GM19463 (cell line): ENCODE results near the gene SLC30A3.
A peak's percentile ranks its signal among the peaks of the same experiment; 100 is the strongest.

Experiments
- ATAC-seq: cut with Tn5 transposase; IDR thresholded peaks from one replicate; pipeline ENCODE4 v1.9.1; 2021; ENCODE audit warnings: mild to moderate bottlenecking, moderate library complexity; ENCODE audit not compliant: unreplicated experiment

SLC30A3 gene

GRCh38 chr2:27236626-27237025 is 26.2 kb downstream of the SLC30A3 start:
- no peak for ATAC-seq

GRCh38 chr2:27236136-27236535 is 26.7 kb downstream of the SLC30A3 start:
- no peak for ATAC-seq

- no peak for ATAC-seq
Observed at GRCh38 chr2:27233341-27233740, 29.5 kb downstream of the SLC30A3 start.

GRCh38 chr2:27231921-27232320 is 30.9 kb downstream of the SLC30A3 start:
- no peak for ATAC-seq

GRCh38 chr2:27227501-27227900 is 35.3 kb downstream of the SLC30A3 start:
- ATAC-seq, result no peak

GRCh38 chr2:27225526-27225925 is 37.3 kb downstream of the SLC30A3 start:
- ATAC-seq, result no peak

GRCh38 chr2:27223416-27223815 is 39.4 kb downstream of the SLC30A3 start:
- ATAC-seq, result no peak

GRCh38 chr2:27222407-27222806 is 40.4 kb downstream of the SLC30A3 start:
- no peak for ATAC-seq

GRCh38 chr2:27221166-27221565 is 41.7 kb downstream of the SLC30A3 start:
- no peak for ATAC-seq

GRCh38 chr2:27220091-27220490 is 42.8 kb downstream of the SLC30A3 start:
- no peak for ATAC-seq

- no peak for ATAC-seq
Observed at GRCh38 chr2:27219091-27219490, 43.8 kb downstream of the SLC30A3 start.

GRCh38 chr2:27218614-27219013 is 44.2 kb downstream of the SLC30A3 start:
- ATAC-seq, result no peak

- peak; percentile 85 for ATAC-seq
Observed at GRCh38 chr2:27217173-27218121, 45.4 kb downstream of the SLC30A3 start, which contains the start of gene CAD. Gene CAD, plus strand, starts transcription at chr2:27217369. Its CDS starts 183 bp downstream, at chr2:27217552.

GRCh38 chr2:27216416-27217137 is 46.3 kb downstream of the SLC30A3 start:
- ATAC-seq, result no peak

- ATAC-seq, result no peak
Observed at GRCh38 chr2:27214941-27215340, 47.9 kb downstream of the SLC30A3 start.

GRCh38 chr2:27212626-27213471 is 50.0 kb downstream of the SLC30A3 start:
- peak; percentile 4 for ATAC-seq

GRCh38 chr2:27211943-27212625 is 50.8 kb downstream of the SLC30A3 start, which contains the start of the genes ATRAID and SLC5A6:
Gene ATRAID, plus strand, starts transcription at chr2:27212041. Its CDS starts 328 bp downstream, at chr2:27212369.
Gene SLC5A6, minus strand, starts transcription at chr2:27212268. Its CDS starts 4,618 bp downstream, at chr2:27207650.
- ATAC-seq, result peak; percentile 86

GRCh38 chr2:27211241-27211942 is 51.5 kb downstream of the SLC30A3 start:
- ATAC-seq, result no peak

GRCh38 chr2:27209621-27210401 is 53.0 kb downstream of the SLC30A3 start:
- no peak for ATAC-seq
